ENCODE data around the gene ITM2B.

The ITM2B gene

GRCh38 chr13:48233046-48233888, at the start of gene ITM2B:
ITM2B (plus strand) TSS chr13:48233206; CDS start chr13:48233361, 155 bp downstream.
- peak within 1 kb of the TSS; percentile 99 for H3K27ac ChIP-seq
- peak; percentile 61 for TF ChIP-seq CTCF (conservative IDR thresholded peaks at IDR 0.05)

GRCh38 chr13:48184260-48184659, 48.7 kb upstream of the ITM2B start:
- H3K27ac ChIP-seq: no peak overlapping the region
- TF ChIP-seq CTCF (conservative IDR thresholded peaks at IDR 0.05): no peak

GRCh38 chr13:48185018-48185417, 48.0 kb upstream of the ITM2B start:
- H3K27ac ChIP-seq: no peak overlapping the region
- TF ChIP-seq CTCF (conservative IDR thresholded peaks at IDR 0.05): no peak

GRCh38 chr13:48186722-48187121, 46.3 kb upstream of the ITM2B start:
- TF ChIP-seq CTCF (conservative IDR thresholded peaks at IDR 0.05): no peak
- H3K27ac ChIP-seq: no peak overlapping the region

GRCh38 chr13:48188131-48188530, 44.9 kb upstream of the ITM2B start:
- no peak for TF ChIP-seq CTCF (conservative IDR thresholded peaks at IDR 0.05)
- no peak overlapping the region for H3K27ac ChIP-seq

- no peak for TF ChIP-seq CTCF (conservative IDR thresholded peaks at IDR 0.05)
- H3K27ac ChIP-seq: no peak overlapping the region
Measured at GRCh38 chr13:48188601-48189000, 44.4 kb upstream of the ITM2B start.

- TF ChIP-seq CTCF (conservative IDR thresholded peaks at IDR 0.05): no peak
- H3K27ac ChIP-seq: no peak overlapping the region
Measured at GRCh38 chr13:48189171-48189570, 43.8 kb upstream of the ITM2B start.
